Activated CD4-positive, alpha-beta memory T cell treated with anti-CD3 and anti-CD28 coated beads for 36 hours (primary cell): ENCODE data around the gene DAP. TPM values are rescaled to one million over a fixed set of nuclear protein-coding genes. Genes with fewer than 3 reads are reported as not detected.

Experiments
- CTCF ChIA-PET: fragments of 350-600 bp; sonication (Branson Sonifier 250); formaldehyde crosslinking; loops from one replicate; lab custom pipeline; 2021; ENCODE audit warnings: antibody characterized with exemption, inconsistent platforms; lab: Charles Lee
- POLR2A ChIA-PET: fragments of 350-600 bp; sonication (Branson Sonifier 250); formaldehyde crosslinking; loops from one replicate; lab custom pipeline; 2021; ENCODE audit warnings: antibody characterized with exemption; lab: Charles Lee
- DNase-seq: peaks from one replicate; pipeline ENCODE4 v3.0.0-alpha.2; 2020
- H3K27ac Mint-ChIP-seq: one replicate; pipeline ENCODE4 v1.8.0; 2021; ENCODE audit warnings: mixed read lengths
- H3K27me3 Mint-ChIP-seq: one replicate; pipeline ENCODE4 v1.8.0; 2021; ENCODE audit warnings: mixed read lengths
- H3K36me3 Mint-ChIP-seq: one replicate; pipeline ENCODE4 v1.8.0; 2021; ENCODE audit warnings: mixed read lengths
- H3K4me1 Mint-ChIP-seq: one replicate; pipeline ENCODE4 v1.8.0; 2021; ENCODE audit warnings: low read depth, mixed read lengths
- H3K4me3 Mint-ChIP-seq: one replicate; pipeline ENCODE4 v1.8.0; 2021; ENCODE audit warnings: mild to moderate bottlenecking, mixed read lengths
- H3K9me3 Mint-ChIP-seq: one replicate; pipeline ENCODE4 v1.8.0; 2021; ENCODE audit warnings: mixed read lengths
- intact Hi-C: fragments of 100-400 bp; cut with micrococcal nuclease; formaldehyde crosslinking; loops from one replicate; pipeline ENCODE4 v1.15.1; 2023
- total RNA-seq, 2 experiments: library from RNA; stranded (reverse); gene quantifications; one replicate each; pipeline ENCODE4 v1.2.3, GENCODE V29; 2021

Gene DAP
- total RNA-seq, 2 experiments from 2014 or later = 39.0 to 39.7 TPM

- intact Hi-C loops = no loop called here
- Mint-ChIP-seq H3K9me3 (peaks cover 11% of the 10 kb centered on the region), H3K4me3 (no peak overlapping the region), H3K27me3 (no peaks in the 10 kb centered on the region), H3K27ac (no peak overlapping the region), H3K4me1 (no peaks in the 10 kb centered on the region), H3K36me3 (peaks cover 45% of the 10 kb centered on the region)
- ChIA-PET CTCF (interaction anchor here (0.9 to 1.0 kb wide), 2 partner anchors 44 to 52 kb away, joined by 3 read pairs; no protein-coding TSS in a partner anchor), POLR2A (no interaction called here)
- no peak for DNase-seq
Measured at GRCh38 chr5:10679336-10679988, 81.6 kb downstream of the DAP start.

DNA sequence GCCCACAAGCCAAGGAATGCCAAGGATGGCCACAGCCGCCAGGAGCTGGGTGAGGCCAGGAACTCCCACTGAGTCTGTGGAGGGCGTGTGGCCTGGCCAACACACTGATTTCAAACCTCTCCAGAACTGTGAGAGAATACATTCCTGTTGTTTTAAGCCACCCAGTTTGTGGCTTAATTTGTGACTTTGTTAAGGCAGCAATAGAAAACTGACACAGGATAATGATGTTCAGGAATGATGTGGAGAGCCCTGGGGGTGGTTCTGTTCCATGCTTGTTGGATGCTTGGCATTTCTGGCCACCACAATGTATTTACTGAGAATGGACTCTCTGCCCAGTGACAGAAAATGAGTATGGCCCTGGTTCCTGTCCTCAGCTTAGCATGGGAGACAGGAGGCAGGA lies 82.8 kb downstream of the DAP start:
- H3K27me3 Mint-ChIP-seq = no peaks in the 10 kb centered on the region
- peaks cover 11% of the 10 kb centered on the region for H3K9me3 Mint-ChIP-seq
- CTCF ChIA-PET = no interaction called here

GRCh38 chr5:10677533-10677932 lies 83.5 kb downstream of the DAP start:
- Mint-ChIP-seq H3K4me1 (no peaks in the 10 kb centered on the region), H3K27ac (no peak overlapping the region), H3K27me3 (no peaks in the 10 kb centered on the region), H3K36me3 (peaks cover 43% of the 10 kb centered on the region), H3K4me3 (no peak overlapping the region), H3K9me3 (peaks cover 11% of the 10 kb centered on the region)
- intact Hi-C loops = no loop called here
- POLR2A ChIA-PET = no interaction called here
- CTCF ChIA-PET = no interaction called here
- DNase-seq = no peak

More for the DNA sequence above, 82.8 kb downstream of the DAP start:
- Mint-ChIP-seq H3K36me3 (peaks cover 43% of the 10 kb centered on the region), H3K4me1 (no peaks in the 10 kb centered on the region), H3K4me3 (no peak overlapping the region), H3K27ac (no peak overlapping the region)
- POLR2A ChIA-PET = no interaction called here
- DNase-seq = no peak
- intact Hi-C loops = no loop called here

GRCh38 chr5:10676946-10677345 lies 84.1 kb downstream of the DAP start:
- no peak for DNase-seq
- Mint-ChIP-seq H3K27me3 (no peaks in the 10 kb centered on the region), H3K36me3 (peaks cover 38% of the 10 kb centered on the region), H3K27ac (no peak overlapping the region), H3K4me1 (no peaks in the 10 kb centered on the region), H3K9me3 (peaks cover 11% of the 10 kb centered on the region), H3K4me3 (no peak overlapping the region)
- intact Hi-C loops = no loop called here
- POLR2A ChIA-PET = no interaction called here
- CTCF ChIA-PET = no interaction called here

GRCh38 chr5:10676224-10676623 lies 84.8 kb downstream of the DAP start:
- Mint-ChIP-seq H3K4me1 (no peaks in the 10 kb centered on the region), H3K27ac (no peak overlapping the region), H3K27me3 (no peaks in the 10 kb centered on the region), H3K9me3 (peaks cover 11% of the 10 kb centered on the region), H3K36me3 (peaks cover 38% of the 10 kb centered on the region), H3K4me3 (no peak overlapping the region)
- DNase-seq = no peak
- CTCF ChIA-PET = no interaction called here
- intact Hi-C loops = no loop called here
- POLR2A ChIA-PET = no interaction called here

GRCh38 chr5:10675177-10675700 lies 85.8 kb downstream of the DAP start:
- ChIA-PET CTCF (interaction anchor here (1.0 kb wide), 1 partner anchor 47 kb away, joined by 4 read pairs; no protein-coding TSS in a partner anchor), POLR2A (no interaction called here)
- peaks cover 30% of the 10 kb centered on the region for H3K36me3 Mint-ChIP-seq
- no peaks in the 10 kb centered on the region for H3K27me3 Mint-ChIP-seq
- H3K4me1 Mint-ChIP-seq = no peaks in the 10 kb centered on the region
- DNase-seq = no peak
- H3K27ac Mint-ChIP-seq = no peak overlapping the region
- H3K4me3 Mint-ChIP-seq = no peak overlapping the region
- H3K9me3 Mint-ChIP-seq = peaks cover 11% of the 10 kb centered on the region
- intact Hi-C loops = no loop called here

- no peak overlapping the region for H3K27ac Mint-ChIP-seq
- peaks cover 11% of the 10 kb centered on the region for H3K9me3 Mint-ChIP-seq
- ChIA-PET CTCF (interaction anchor here (1.0 kb wide), 1 partner anchor 47 kb away, joined by 4 read pairs; no protein-coding TSS in a partner anchor), POLR2A (no interaction called here)
- H3K4me1 Mint-ChIP-seq = no peaks in the 10 kb centered on the region
- DNase-seq = no peak
- H3K36me3 Mint-ChIP-seq = peaks cover 23% of the 10 kb centered on the region
- no peak overlapping the region for H3K4me3 Mint-ChIP-seq
- H3K27me3 Mint-ChIP-seq = no peaks in the 10 kb centered on the region
- intact Hi-C loops = no loop called here
Measured at GRCh38 chr5:10674582-10674981, 86.5 kb downstream of the DAP start.

DNA sequence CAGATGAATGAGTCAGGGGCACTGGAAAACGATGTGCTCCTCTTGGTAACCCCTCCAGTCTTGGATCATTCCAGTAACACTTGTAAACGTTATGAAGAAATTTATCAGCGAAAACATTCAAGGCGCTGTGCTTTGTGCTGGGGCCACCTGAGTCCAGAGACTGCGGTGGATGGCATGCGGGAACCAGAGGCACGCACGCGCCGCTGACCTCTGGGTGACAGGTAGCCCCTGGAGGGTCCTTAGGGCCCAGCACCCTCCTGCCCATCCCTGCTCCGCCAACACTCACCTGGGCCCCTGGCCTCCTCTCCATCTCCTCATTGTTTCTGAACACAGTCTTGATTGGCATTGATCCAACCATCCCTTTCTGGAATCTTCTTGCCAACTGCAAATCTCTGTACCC lies 86.9 kb downstream of the DAP start:
- Mint-ChIP-seq H3K9me3 (peaks cover 11% of the 10 kb centered on the region), H3K36me3 (peaks cover 21% of the 10 kb centered on the region), H3K4me3 (no peak overlapping the region), H3K27me3 (no peaks in the 10 kb centered on the region), H3K4me1 (no peaks in the 10 kb centered on the region), H3K27ac (no peak overlapping the region)
- ChIA-PET POLR2A (no interaction called here), CTCF (no interaction called here)
- no peak for DNase-seq
- intact Hi-C loops = no loop called here

DNA sequence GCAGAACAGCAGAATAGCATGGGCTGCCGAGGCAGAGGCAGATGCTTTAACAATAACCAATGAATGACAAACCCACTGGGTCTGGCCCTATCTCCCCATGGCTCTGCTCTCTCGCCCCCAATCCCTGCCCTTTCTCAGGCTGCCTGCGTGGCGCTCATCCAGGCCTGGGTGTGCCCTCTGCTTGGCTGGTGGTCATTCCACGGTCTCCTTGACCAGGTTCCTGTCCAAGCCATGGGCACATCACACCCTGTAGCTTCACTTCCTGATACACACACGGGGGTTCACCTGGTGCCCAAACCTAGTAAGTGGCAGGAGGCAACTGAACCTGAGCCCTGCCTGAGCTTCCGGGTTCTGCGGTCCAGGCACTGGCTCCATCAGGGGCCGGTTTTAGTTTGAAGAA lies 87.6 kb downstream of the DAP start:
- no peak overlapping the region for H3K4me3 Mint-ChIP-seq
- peaks cover 11% of the 10 kb centered on the region for H3K9me3 Mint-ChIP-seq
- peaks cover 17% of the 10 kb centered on the region for H3K36me3 Mint-ChIP-seq
- ChIA-PET CTCF (no interaction called here), POLR2A (no interaction called here)
- intact Hi-C loops = no loop called here
- DNase-seq = no peak
- H3K4me1 Mint-ChIP-seq = no peaks in the 10 kb centered on the region
- H3K27ac Mint-ChIP-seq = no peak overlapping the region
- no peaks in the 10 kb centered on the region for H3K27me3 Mint-ChIP-seq

DNA sequence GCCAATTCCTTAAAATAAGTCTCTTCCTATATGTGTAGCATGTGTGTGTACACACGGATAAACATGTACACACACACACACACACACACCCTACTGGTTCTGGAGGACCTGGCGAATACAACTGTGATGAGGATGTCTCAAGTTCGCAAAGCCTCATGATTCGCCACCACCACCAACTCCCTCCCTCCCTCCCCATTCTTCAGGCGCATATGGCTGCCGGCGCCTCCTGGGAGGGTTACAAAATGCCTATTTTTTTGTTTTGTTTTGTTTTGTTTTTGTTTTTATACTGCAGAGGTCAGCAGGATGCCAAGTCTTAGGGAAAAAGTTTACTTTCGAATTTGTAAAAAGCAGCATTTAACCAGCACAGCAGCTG lies 88.0 kb downstream of the DAP start:
- Mint-ChIP-seq H3K4me1 (no peaks in the 10 kb centered on the region), H3K27me3 (no peaks in the 10 kb centered on the region), H3K9me3 (peaks cover 10% of the 10 kb centered on the region), H3K36me3 (peaks cover 13% of the 10 kb centered on the region), H3K4me3 (no peak overlapping the region), H3K27ac (no peak overlapping the region)
- ChIA-PET POLR2A (no interaction called here), CTCF (no interaction called here)
- DNase-seq = no peak
- intact Hi-C loops = no loop called here

- POLR2A ChIA-PET = no interaction called here
- no peaks in the 10 kb centered on the region for H3K4me1 Mint-ChIP-seq
- intact Hi-C loops = no loop called here
- H3K9me3 Mint-ChIP-seq = peaks cover 5% of the 10 kb centered on the region
- H3K27me3 Mint-ChIP-seq = no peaks in the 10 kb centered on the region
- CTCF ChIA-PET = no interaction called here
- H3K4me3 Mint-ChIP-seq = no peak overlapping the region
- DNase-seq = no peak
- no peak overlapping the region for H3K27ac Mint-ChIP-seq
- H3K36me3 Mint-ChIP-seq = peaks cover 7% of the 10 kb centered on the region
Measured at GRCh38 chr5:10672146-10673016, 88.7 kb downstream of the DAP start.
